RCC 7860 (cell line): ENCODE results near the gene NDE1.

Experiments
- DNase-seq: peaks from one replicate; pipeline ENCODE4 v3.0.0-alpha.2; 2015; ENCODE audit warnings: low spot score
- FAIRE-seq: peaks from 2 replicates; lab custom pipeline; 2012; peaks lifted over from hg19 to GRCh38; lab: Jason Lieb, UNC

The NDE1 gene

GRCh38 chr16:15764112-15764511 is 114.1 kb downstream of the NDE1 start:
- DNase-seq = no peak
- FAIRE-seq = no peak

DNA sequence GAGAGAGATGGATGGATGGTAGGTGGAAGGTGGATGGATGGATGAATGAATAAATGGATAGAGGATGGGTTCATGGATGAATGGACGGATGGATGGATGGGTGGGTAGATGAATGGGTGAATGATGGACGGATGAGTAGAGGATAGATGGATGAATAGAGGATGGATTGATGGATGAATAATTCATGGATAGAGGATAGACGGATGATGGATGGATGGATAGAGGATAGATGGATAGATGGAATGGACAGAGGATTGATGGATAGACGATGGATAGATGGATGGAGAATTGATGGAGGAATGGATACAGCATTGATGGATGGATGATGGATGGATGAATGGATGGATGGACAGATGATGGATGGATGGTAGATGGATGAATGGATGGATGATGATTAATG is 115.1 kb downstream of the NDE1 start:
- FAIRE-seq (no peak), DNase-seq (no peak)

DNA sequence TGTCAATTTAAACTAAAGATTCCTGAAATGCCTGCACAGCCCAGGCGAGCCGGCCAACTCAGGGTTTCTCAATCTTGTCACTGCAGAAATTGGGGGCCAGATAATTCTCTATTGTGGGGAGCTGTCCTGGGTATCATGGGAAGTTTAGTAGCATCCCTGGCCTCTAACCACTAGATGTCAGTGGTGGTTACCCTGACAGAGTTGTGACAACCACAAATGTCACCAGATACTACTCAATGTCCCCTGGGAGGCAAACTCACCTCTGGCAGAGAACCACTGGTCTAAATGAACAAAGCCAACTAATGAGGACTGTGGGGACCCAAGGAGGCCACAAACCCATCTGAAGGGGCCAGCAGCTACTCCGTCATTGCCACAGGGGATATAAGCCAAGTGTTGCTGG is 115.8 kb downstream of the NDE1 start:
- FAIRE-seq (no peak), DNase-seq (peak; percentile 17)

GRCh38 chr16:15766918-15767317 is 116.9 kb downstream of the NDE1 start:
- no peak for FAIRE-seq
- DNase-seq = no peak

- FAIRE-seq (no peak), DNase-seq (no peak)
Observed at GRCh38 chr16:15768201-15768600, 118.2 kb downstream of the NDE1 start.

GRCh38 chr16:15769239-15769638 is 119.2 kb downstream of the NDE1 start:
- FAIRE-seq (no peak), DNase-seq (no peak)

GRCh38 chr16:15770107-15770506 is 120.1 kb downstream of the NDE1 start:
- FAIRE-seq (no peak), DNase-seq (no peak)

DNA sequence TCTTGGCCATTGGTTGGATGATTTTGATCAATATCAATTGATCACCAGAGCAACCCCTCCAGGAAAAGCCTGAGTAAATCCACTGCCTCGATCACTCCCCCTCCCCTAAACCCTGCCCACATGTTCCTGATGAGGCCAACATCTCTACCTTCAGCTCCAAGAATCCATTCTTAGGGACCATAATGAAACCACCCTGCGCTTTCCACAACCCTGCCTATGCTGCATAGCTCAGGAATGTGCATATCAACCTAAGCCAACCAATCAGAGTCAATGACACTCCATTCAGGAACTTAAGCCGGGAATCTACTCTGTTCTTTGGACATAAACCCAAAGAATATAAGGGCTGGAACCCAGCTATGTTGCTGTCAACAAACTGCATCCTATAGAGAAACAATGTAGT is 120.5 kb downstream of the NDE1 start:
- FAIRE-seq (no peak), DNase-seq (no peak)

DNA sequence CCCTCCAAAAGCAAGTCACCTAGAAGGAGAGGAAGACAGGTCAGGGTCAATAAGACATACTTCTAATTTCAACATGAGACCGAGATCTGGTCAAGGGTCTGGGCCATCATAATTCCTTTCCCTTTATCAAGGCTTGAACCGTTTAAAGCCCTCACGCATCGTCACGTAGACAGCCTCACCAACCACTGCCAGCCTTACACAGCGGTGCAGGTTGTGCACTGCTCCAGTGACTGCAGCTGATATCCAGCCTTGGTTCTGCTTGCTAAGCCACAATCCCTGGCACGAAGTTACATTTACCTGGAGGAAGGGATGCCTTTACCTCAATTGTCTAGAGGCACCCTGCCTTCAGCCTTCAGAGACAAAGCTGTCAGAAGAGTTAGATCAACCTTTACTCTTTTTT is 121.6 kb downstream of the NDE1 start:
- DNase-seq (no peak), FAIRE-seq (no peak)

- no peak for FAIRE-seq
- no peak for DNase-seq
Observed at GRCh38 chr16:15772579-15773293, 122.7 kb downstream of the NDE1 start.

DNA sequence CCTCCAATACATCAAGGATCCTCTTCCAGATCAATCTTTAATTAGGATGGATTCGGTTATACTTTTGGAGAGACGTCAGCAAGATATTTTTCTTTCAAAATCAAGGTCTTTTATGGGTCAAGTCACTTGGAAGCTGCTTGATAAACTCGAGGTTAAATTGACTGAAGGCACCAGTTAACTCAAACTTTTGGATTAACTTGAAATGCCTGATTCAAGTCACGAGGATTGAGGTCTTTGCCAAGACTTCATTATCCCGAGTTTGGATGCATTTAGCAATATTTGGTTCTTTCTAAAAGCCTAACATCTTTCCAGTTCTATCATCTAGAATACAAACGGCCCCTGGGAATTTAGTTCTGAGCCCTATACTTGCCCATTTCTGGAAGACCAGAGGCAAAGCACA is 123.9 kb downstream of the NDE1 start:
- DNase-seq = no peak
- FAIRE-seq = no peak

- peak; percentile 6 for DNase-seq
Observed at GRCh38 chr16:15775209-15775608, 125.2 kb downstream of the NDE1 start.

GRCh38 chr16:15775663-15776304 is 125.7 kb downstream of the NDE1 start:
- DNase-seq (no peak), FAIRE-seq (no peak)

More at GRCh38 chr16:15775209-15775608, 125.2 kb downstream of the NDE1 start:
- FAIRE-seq = no peak
